ENCODE data around the gene RHO. TPM values are rescaled to one million over a fixed set of nuclear protein-coding genes. Genes with fewer than 3 reads are reported as not detected.

Gene RHO
- total RNA-seq, 1 experiment from 2014 or later: not detected

- TF ChIP-seq, protein P1, sequence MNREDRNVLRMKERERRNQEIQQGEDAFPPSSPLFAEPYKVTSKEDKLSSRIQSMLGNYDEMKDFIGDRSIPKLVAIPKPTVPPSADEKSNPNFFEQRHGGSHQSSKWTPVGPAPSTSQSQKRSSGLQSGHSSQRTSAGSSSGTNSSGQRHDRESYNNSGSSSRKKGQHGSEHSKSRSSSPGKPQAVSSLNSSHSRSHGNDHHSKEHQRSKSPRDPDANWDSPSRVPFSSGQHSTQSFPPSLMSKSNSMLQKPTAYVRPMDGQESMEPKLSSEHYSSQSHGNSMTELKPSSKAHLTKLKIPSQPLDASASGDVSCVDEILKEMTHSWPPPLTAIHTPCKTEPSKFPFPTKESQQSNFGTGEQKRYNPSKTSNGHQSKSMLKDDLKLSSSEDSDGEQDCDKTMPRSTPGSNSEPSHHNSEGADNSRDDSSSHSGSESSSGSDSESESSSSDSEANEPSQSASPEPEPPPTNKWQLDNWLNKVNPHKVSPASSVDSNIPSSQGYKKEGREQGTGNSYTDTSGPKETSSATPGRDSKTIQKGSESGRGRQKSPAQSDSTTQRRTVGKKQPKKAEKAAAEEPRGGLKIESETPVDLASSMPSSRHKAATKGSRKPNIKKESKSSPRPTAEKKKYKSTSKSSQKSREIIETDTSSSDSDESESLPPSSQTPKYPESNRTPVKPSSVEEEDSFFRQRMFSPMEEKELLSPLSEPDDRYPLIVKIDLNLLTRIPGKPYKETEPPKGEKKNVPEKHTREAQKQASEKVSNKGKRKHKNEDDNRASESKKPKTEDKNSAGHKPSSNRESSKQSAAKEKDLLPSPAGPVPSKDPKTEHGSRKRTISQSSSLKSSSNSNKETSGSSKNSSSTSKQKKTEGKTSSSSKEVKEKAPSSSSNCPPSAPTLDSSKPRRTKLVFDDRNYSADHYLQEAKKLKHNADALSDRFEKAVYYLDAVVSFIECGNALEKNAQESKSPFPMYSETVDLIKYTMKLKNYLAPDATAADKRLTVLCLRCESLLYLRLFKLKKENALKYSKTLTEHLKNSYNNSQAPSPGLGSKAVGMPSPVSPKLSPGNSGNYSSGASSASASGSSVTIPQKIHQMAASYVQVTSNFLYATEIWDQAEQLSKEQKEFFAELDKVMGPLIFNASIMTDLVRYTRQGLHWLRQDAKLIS (CRISPR knock-in tag; IDR thresholded peaks at IDR 0.05; ENCODE audit: borderline replicate concordance): no peak
- TF ChIP-seq, protein P2, sequence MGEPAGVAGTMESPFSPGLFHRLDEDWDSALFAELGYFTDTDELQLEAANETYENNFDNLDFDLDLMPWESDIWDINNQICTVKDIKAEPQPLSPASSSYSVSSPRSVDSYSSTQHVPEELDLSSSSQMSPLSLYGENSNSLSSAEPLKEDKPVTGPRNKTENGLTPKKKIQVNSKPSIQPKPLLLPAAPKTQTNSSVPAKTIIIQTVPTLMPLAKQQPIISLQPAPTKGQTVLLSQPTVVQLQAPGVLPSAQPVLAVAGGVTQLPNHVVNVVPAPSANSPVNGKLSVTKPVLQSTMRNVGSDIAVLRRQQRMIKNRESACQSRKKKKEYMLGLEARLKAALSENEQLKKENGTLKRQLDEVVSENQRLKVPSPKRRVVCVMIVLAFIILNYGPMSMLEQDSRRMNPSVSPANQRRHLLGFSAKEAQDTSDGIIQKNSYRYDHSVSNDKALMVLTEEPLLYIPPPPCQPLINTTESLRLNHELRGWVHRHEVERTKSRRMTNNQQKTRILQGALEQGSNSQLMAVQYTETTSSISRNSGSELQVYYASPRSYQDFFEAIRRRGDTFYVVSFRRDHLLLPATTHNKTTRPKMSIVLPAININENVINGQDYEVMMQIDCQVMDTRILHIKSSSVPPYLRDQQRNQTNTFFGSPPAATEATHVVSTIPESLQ (CRISPR knock-in tag; IDR thresholded peaks at IDR 0.05): no peak
- TF ChIP-seq ZNF317 (CRISPR knock-in tag; IDR thresholded peaks at IDR 0.05; ENCODE audit: borderline replicate concordance, low read depth) (no peak), ZNF671 (CRISPR knock-in tag; IDR thresholded peaks at IDR 0.05) (no peak), GRHL2 (CRISPR knock-in tag; IDR thresholded peaks at IDR 0.05; ENCODE audit: insufficient replicate concordance, severe bottlenecking) (no peak), JAZF1 (CRISPR knock-in tag; IDR thresholded peaks at IDR 0.05) (no peak), ZNF281 (CRISPR knock-in tag; IDR thresholded peaks at IDR 0.05) (no peak)
- TF ChIP-seq, protein P3, sequence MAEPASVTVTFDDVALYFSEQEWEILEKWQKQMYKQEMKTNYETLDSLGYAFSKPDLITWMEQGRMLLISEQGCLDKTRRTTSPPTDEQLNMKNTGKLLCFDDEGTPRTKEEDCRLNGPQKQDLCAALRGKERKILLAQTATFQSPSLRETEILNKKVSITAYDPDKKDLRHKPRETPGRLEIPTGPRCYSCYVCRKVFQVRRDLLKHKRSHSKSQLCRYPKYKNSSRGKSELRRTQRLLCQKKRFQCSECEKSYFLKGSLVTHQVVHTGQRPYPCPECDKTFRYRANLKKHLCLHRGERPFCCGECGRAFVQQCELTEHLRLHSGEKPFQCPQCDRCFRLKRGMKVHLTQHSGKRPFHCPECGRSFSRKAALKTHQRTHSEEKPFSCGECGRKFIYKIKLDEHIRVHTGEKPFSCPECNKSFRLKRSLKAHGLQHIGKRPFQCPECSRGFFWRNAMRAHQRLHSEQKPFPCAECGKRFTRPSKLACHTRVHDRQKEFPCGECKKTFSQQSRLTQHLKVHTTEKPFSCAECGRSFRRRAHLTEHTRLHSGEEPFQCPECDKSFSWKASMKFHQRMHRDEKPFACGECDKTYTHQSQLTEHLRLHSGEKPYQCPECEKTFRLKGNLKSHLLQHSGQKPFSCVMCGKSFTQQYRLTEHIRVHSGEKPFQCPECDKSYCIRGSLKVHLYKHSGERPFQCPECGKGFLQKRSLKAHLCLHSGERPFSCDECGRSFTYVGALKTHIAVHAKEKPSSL (CRISPR knock-in tag; conservative IDR thresholded peaks at IDR 0.05): no peak
These were observed 3.8 kb downstream of the RHO start (continued) for GRCh38 chr3:129532261-129532660.

- POLR2A ChIA-PET: no interaction called here
- Mint-ChIP-seq H3K4me1 (peaks cover 37% of the 10 kb centered on the region), H3K36me3 (no peaks in the 10 kb centered on the region), H3K27ac (no peak overlapping the region), H3K27me3 (ENCODE audit: low read depth) (no peaks in the 10 kb centered on the region), H3K4me3 (no peak overlapping the region), H3K9me3 (no peaks in the 10 kb centered on the region)
- ATAC-seq: no peak
- DNase-seq (ENCODE audit: low spot score): no peak
- CTCF ChIA-PET: interaction anchor here (1.8 kb wide), 1 partner anchor 43 kb away, joined by 9 read pairs; no protein-coding TSS in a partner anchor
- TF ChIP-seq NR3C1 (CRISPR knock-in tag; conservative IDR thresholded peaks at IDR 0.05; ENCODE audit: low read depth): no peak
- TF ChIP-seq CREM (CRISPR knock-in tag; IDR thresholded peaks at IDR 0.05): no peak
- TF ChIP-seq OVOL2 (CRISPR knock-in tag; IDR thresholded peaks at IDR 0.05; ENCODE audit: borderline replicate concordance): no peak
- TF ChIP-seq, protein P4, sequence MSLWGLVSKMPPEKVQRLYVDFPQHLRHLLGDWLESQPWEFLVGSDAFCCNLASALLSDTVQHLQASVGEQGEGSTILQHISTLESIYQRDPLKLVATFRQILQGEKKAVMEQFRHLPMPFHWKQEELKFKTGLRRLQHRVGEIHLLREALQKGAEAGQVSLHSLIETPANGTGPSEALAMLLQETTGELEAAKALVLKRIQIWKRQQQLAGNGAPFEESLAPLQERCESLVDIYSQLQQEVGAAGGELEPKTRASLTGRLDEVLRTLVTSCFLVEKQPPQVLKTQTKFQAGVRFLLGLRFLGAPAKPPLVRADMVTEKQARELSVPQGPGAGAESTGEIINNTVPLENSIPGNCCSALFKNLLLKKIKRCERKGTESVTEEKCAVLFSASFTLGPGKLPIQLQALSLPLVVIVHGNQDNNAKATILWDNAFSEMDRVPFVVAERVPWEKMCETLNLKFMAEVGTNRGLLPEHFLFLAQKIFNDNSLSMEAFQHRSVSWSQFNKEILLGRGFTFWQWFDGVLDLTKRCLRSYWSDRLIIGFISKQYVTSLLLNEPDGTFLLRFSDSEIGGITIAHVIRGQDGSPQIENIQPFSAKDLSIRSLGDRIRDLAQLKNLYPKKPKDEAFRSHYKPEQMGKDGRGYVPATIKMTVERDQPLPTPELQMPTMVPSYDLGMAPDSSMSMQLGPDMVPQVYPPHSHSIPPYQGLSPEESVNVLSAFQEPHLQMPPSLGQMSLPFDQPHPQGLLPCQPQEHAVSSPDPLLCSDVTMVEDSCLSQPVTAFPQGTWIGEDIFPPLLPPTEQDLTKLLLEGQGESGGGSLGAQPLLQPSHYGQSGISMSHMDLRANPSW (CRISPR knock-in tag; conservative IDR thresholded peaks at IDR 0.05; ENCODE audit: low read depth): no peak
- TF ChIP-seq, protein P5, sequence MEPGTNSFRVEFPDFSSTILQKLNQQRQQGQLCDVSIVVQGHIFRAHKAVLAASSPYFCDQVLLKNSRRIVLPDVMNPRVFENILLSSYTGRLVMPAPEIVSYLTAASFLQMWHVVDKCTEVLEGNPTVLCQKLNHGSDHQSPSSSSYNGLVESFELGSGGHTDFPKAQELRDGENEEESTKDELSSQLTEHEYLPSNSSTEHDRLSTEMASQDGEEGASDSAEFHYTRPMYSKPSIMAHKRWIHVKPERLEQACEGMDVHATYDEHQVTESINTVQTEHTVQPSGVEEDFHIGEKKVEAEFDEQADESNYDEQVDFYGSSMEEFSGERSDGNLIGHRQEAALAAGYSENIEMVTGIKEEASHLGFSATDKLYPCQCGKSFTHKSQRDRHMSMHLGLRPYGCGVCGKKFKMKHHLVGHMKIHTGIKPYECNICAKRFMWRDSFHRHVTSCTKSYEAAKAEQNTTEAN (CRISPR knock-in tag; IDR thresholded peaks at IDR 0.05): no peak
- TF ChIP-seq, protein P1 (CRISPR knock-in tag; IDR thresholded peaks at IDR 0.05; ENCODE audit: borderline replicate concordance): no peak
- TF ChIP-seq HMGA2 (CRISPR knock-in tag; IDR thresholded peaks at IDR 0.05): no peak
- TF ChIP-seq TEAD1 (CRISPR knock-in tag; IDR thresholded peaks at IDR 0.05): no peak
These were observed 5.0 kb downstream of the RHO start for GRCh38 chr3:129533406-129533805.

All from WTC11 (cell line).